ENCODE results near the gene EGFR. TPM values are rescaled to one million over a fixed set of nuclear protein-coding genes. Genes with fewer than 3 reads are reported as not detected.

EGFR gene
- total RNA-seq, 4 donors from 2014 or later, result 224 to 292 (median 233) TPM

DNA sequence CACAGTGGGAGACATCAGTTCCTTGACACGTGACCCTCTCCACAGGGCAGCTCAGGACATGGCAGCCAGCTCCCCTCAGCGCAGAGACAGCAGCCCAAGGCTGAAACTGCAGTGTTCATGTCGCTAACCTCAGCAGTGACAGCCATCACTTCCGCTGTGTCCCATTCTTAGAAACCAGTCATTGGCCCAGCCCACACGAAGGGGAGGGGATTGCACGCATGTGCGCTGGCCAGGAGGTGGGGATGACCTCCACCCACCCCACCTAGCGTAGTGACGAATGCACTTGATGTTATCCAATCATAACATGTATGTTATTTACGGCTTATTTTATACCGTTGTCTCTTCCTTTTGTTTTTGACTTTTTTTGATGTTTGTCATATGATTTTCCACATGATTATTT is 36.9 kb upstream of the EGFR start:
- intact Hi-C loops (cut with DNase I; ENCODE audit: low total_unique reads), result no loop called here
- no peak for DNase-seq (ENCODE audit: low spot score in 2 of 2)
- 92 to 95% methylated on average over 11 of the region's 11 CpGs for WGBS, 2 donors
- no peak overlapping the region for H3K4me3 ChIP-seq (ENCODE audit: low read depth, poor library complexity, severe bottlenecking)
- TF ChIP-seq POLR2A (IDR thresholded peaks at IDR 0.05), result no peak

DNA sequence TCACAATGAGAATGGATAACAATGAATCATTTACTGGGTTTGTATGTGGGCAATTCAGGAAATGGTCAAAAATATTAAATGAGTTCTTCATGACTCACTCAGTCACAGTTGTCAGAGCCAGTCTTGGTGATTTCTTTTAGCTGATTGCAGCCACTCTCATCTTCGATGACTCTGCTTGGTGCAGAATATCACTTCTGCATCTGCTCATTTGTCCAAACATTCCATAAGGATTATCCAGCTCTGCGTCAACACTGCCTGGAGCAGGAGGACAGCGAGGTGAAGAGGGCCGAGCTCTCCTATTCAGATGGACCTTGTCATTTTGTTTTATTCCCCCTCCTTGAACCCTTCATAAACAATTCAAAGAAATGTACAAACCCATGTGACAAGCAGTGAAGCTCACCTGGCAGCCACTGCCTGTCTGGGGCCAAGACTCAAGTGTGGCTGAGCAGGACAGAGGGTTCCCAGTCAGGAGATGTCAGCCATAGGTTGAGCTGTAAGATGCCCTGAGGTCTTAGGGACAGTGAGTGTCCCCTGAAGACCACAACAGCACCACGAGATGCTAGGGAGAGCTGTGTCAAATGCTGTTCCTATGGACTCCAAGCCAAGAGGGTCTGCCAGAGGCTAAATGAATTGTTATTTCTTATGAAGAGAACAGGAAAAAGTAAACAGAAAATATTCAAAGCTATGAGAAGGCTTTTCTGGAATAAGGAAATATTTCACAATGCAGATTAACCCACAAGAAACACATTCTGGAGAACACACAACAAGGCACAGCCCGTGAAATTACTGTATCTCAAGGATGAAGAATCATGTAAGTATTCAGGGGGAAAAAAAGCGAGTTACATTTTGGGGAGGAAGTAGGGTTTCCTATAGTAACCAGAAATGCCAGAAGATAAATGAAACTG is 33.1 kb upstream of the EGFR start:
- DNase-seq (ENCODE audit: low spot score in 2 of 2), result no peak
- H3K4me3 ChIP-seq (ENCODE audit: low read depth, poor library complexity, severe bottlenecking), result no peak overlapping the region
- intact Hi-C loops (cut with DNase I; ENCODE audit: low total_unique reads), result no loop called here
- 85% methylated on average over 7 of the region's 7 CpGs for WGBS, 2 donors
- TF ChIP-seq, protein P1, sequence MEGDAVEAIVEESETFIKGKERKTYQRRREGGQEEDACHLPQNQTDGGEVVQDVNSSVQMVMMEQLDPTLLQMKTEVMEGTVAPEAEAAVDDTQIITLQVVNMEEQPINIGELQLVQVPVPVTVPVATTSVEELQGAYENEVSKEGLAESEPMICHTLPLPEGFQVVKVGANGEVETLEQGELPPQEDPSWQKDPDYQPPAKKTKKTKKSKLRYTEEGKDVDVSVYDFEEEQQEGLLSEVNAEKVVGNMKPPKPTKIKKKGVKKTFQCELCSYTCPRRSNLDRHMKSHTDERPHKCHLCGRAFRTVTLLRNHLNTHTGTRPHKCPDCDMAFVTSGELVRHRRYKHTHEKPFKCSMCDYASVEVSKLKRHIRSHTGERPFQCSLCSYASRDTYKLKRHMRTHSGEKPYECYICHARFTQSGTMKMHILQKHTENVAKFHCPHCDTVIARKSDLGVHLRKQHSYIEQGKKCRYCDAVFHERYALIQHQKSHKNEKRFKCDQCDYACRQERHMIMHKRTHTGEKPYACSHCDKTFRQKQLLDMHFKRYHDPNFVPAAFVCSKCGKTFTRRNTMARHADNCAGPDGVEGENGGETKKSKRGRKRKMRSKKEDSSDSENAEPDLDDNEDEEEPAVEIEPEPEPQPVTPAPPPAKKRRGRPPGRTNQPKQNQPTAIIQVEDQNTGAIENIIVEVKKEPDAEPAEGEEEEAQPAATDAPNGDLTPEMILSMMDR (IDR thresholded peaks at IDR 0.05), result no peak
- TF ChIP-seq POLR2A (IDR thresholded peaks at IDR 0.05), result no peak

DNA sequence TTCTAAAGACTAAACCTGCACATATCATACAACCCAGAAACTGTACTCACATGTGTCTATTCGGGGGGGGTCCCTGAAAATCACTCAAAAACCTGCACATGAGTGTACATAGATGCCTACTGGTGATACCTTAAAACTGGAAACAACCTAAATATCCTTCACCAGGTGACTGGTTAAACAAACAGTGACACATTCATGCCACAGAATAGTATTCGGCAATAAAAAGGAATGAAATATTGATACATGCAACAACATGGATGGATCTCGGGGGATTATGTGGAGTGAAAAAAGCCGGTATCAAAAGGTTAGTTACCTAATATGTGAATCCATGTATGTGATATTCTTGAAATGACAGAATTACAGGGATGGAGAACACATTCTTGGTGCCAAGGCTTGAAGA is 32.1 kb upstream of the EGFR start:
- DNase-seq (ENCODE audit: low spot score in 2 of 2), result no peak
- TF ChIP-seq, protein P1 (IDR thresholded peaks at IDR 0.05), result no peak
- no peak for TF ChIP-seq POLR2A (IDR thresholded peaks at IDR 0.05)
- intact Hi-C loops (cut with DNase I; ENCODE audit: low total_unique reads), result no loop called here
- H3K4me3 ChIP-seq (ENCODE audit: low read depth, poor library complexity, severe bottlenecking), result no peak overlapping the region
- WGBS, 2 donors, result 86 to 92% methylated on average over 4 of the region's 4 CpGs

DNA sequence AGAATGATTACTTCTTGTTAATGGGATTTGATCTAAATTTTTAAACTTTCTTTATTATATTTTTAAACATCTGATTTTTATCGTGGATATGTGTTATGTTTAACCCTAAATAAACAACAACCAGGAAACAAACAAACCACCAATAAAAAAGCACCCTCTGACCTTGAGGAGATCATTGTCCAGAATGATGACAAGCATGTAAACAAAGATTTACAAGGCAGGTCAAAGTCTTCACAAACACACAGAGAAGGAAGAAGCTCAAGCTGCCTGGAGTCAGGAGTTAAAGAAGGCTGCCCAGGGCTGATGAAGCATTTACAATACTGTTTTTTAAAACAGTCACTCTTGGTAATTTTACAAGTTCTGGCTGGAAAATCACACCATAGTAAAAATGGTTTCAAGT is 31.0 kb upstream of the EGFR start:
- DNase-seq (ENCODE audit: low spot score in 2 of 2), result no peak
- intact Hi-C loops (cut with DNase I; ENCODE audit: low total_unique reads), result no loop called here
- H3K4me3 ChIP-seq (ENCODE audit: low read depth, poor library complexity, severe bottlenecking), result no peak overlapping the region
- WGBS, 2 donors, result 64 to 67% methylated on average over 1 of the region's 1 CpG
- TF ChIP-seq, protein P1 (IDR thresholded peaks at IDR 0.05), result no peak
- no peak for TF ChIP-seq POLR2A (IDR thresholded peaks at IDR 0.05)

DNA sequence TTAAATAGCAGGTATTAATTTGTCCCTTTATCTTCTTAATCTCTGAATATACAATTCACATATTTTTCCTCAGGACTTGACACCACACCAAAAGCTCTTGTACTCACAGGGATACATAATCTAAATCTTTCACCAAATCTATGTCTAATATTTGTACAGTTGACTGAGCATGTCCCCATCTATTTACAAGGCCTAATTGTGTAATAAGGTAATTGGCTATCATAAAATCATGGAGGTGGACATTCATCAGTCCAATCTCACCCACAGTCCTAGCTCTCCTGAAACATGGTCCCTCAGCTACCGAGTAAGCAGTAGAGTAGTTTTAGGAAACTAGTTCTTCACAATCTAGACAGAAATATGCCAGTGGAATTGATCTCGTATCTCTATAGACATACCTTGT is 30.3 kb upstream of the EGFR start:
- H3K4me3 ChIP-seq (ENCODE audit: low read depth, poor library complexity, severe bottlenecking), result no peak overlapping the region
- intact Hi-C loops (cut with DNase I; ENCODE audit: low total_unique reads), result no loop called here
- DNase-seq (ENCODE audit: low spot score in 2 of 2), result no peak
- 77 to 78% methylated on average over 2 of the region's 2 CpGs for WGBS, 2 donors
- no peak for TF ChIP-seq POLR2A (IDR thresholded peaks at IDR 0.05)
- TF ChIP-seq, protein P1 (IDR thresholded peaks at IDR 0.05), result no peak

DNA sequence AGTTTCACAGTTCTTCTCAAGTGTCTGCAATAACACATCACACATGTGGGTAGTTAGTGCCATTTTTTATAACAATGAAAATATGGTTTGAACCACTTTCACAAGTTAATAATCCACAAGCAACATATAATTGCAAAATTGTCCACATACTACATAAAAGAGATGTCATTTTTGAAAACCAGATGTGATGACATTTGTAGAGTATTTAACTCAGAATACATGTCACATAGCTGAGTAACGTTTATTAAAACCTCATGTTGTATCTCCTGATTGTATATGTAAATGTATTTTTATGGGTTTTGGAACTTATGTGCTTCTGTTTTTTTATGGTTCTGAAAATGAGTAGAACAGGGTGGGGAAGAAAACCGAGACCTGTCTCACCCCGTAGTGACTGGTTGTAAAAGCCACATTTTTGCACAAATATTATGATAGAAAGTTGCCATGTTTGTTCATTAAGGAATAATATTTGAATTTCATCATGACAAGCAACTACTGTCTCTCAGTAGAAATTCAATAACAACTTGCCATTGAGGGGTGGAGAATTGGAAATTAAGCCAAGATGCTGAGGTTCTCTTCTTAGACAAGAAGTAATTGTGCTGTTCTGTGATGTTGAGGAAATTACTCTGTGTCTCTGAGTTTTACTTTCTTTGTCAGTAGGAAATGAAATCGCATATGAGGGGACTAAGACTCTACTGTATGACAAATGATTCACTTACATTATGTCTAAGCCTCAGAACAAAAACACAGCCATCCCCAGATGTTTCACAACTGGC is 29.2 kb upstream of the EGFR start:
- TF ChIP-seq, protein P1 (IDR thresholded peaks at IDR 0.05), result no peak
- no peak for TF ChIP-seq POLR2A (IDR thresholded peaks at IDR 0.05)
- no peak for DNase-seq (ENCODE audit: low spot score in 2 of 2)
- H3K4me3 ChIP-seq (ENCODE audit: low read depth, poor library complexity, severe bottlenecking), result no peak overlapping the region
- intact Hi-C loops (cut with DNase I; ENCODE audit: low total_unique reads), result no loop called here
- 50 to 53% methylated on average over 4 of the region's 4 CpGs for WGBS, 2 donors

Measured in lower leg skin (tissue), 4 donors.